IMR-90 (cell line): Measurements from ENCODE around the gene C20orf173. TPM values are rescaled to one million over a fixed set of nuclear protein-coding genes. Genes with fewer than 3 reads are reported as not detected.
A peak's percentile ranks its signal among the peaks of the same experiment; 100 is the strongest.

Source experiments
- ATAC-seq: fragments of 200-7000 bp; cut with Tn5 transposase; 2 replicates; pipeline ENCODE4 v1.9.1; 2020; ENCODE audit warnings: low read depth, mild to moderate bottlenecking, moderate library complexity
- BruUV-seq: library from RNA; stranded (reverse); fragments of 400-500 nt; replicated peaks from 2 replicates; lab custom pipeline; 2021; lab: Mats Ljungman, UMichigan
- CTCF ChIA-PET: fragments of 300-600 bp; formaldehyde crosslinking; extraction: SDS; loops from one replicate; lab custom pipeline; 2021; ENCODE audit warnings: antibody characterized with exemption; lab: Yijun Ruan, JAX
- POLR2A ChIA-PET: fragments of 300-600 bp; sonication (Branson Sonifier 250); formaldehyde crosslinking; loops from one replicate; lab custom pipeline; 2022; ENCODE audit warnings: antibody characterized with exemption; ENCODE audit not compliant: unreplicated experiment; lab: Charles Lee
- DNase-seq: peaks from one replicate; pipeline ENCODE4 v3.0.0; 2013
- H2AFZ ChIP-seq: replicated peaks from 2 replicates; pipeline ENCODE3; 2013; ENCODE audit warnings: low read length, mild to moderate bottlenecking; ENCODE audit not compliant: poor library complexity
- H2AK5ac ChIP-seq: 2 replicates; pipeline ENCODE4 v1.6.1; 2013; ENCODE audit warnings: low read depth, low read length, inconsistent platforms
- H2AK9ac ChIP-seq: replicated peaks from 2 replicates; pipeline ENCODE3; 2013; ENCODE audit warnings: mild to moderate bottlenecking, low read depth, low read length, moderate library complexity; ENCODE audit not compliant: poor library complexity
- H2BK120ac ChIP-seq: 2 replicates; pipeline ENCODE4 v1.6.1; 2013; ENCODE audit warnings: low read depth, low read length, inconsistent platforms
- H2BK15ac ChIP-seq: 3 replicates; pipeline ENCODE4 v1.6.1; 2013; ENCODE audit warnings: low read depth, low read length, inconsistent platforms
- H2BK20ac ChIP-seq: 2 replicates; pipeline ENCODE4 v1.6.1; 2013; ENCODE audit warnings: low read depth, mild to moderate bottlenecking, inconsistent platforms, low read length, moderate library complexity
- H2BK5ac ChIP-seq: 2 replicates; pipeline ENCODE4 v1.6.1; 2013; ENCODE audit warnings: mild to moderate bottlenecking, low read depth, low read length, inconsistent platforms; ENCODE audit not compliant: poor library complexity, severe bottlenecking
- H3K14ac ChIP-seq: replicated peaks from 2 replicates; pipeline ENCODE4 v1.6.1; 2013; ENCODE audit warnings: low read depth, low read length, inconsistent platforms
- H3K18ac ChIP-seq: 2 replicates; pipeline ENCODE4 v1.6.1; 2013; ENCODE audit warnings: low read depth, low read length, control low read depth
- H3K23ac ChIP-seq: 2 replicates; pipeline ENCODE4 v1.6.1; 2013; ENCODE audit warnings: low read depth, low read length, inconsistent platforms
- H3K27ac ChIP-seq: 2 replicates; pipeline ENCODE4 v1.5.1; 2013; ENCODE audit warnings: mild to moderate bottlenecking, control low read depth, low read length; ENCODE audit not compliant: insufficient read depth
- H3K27me3 ChIP-seq: 2 replicates; pipeline ENCODE4 v1.6.1; 2013; ENCODE audit warnings: low read length; ENCODE audit not compliant: control insufficient read depth, insufficient read depth
- H3K36me3 ChIP-seq: 2 replicates; pipeline ENCODE4 v1.6.1; 2013; ENCODE audit warnings: low read length, mixed read lengths; ENCODE audit not compliant: control insufficient read depth, insufficient read depth
- H3K4ac ChIP-seq: 2 replicates; pipeline ENCODE4 v1.6.1; 2013; ENCODE audit warnings: low read depth, low read length, inconsistent platforms
- H3K4me1 ChIP-seq: 2 replicates; pipeline ENCODE4 v1.6.1; 2013; ENCODE audit warnings: low read length, mixed read lengths; ENCODE audit not compliant: control insufficient read depth, insufficient read depth
- H3K4me2 ChIP-seq: 2 replicates; pipeline ENCODE4 v1.6.1; 2013; ENCODE audit warnings: low read depth, mild to moderate bottlenecking, control low read depth, low read length, moderate library complexity
- H3K4me3 ChIP-seq: 2 replicates; pipeline ENCODE4 v1.5.1; 2013; ENCODE audit warnings: low read depth, mild to moderate bottlenecking, control low read depth, low read length, moderate library complexity; ENCODE audit not compliant: insufficient read depth
- H3K56ac ChIP-seq: 2 replicates; pipeline ENCODE4 v1.6.1; 2013; ENCODE audit warnings: low read length, inconsistent platforms; ENCODE audit not compliant: insufficient read depth; ENCODE audit errors: extremely low read depth
- H3K79me1 ChIP-seq, 2 experiments: 2 replicates each; pipeline ENCODE4 v1.6.1; 2013; ENCODE audit warnings: low read length in 2 of 2, inconsistent platforms in 1 of 2, low read depth in 1 of 2
- H3K9ac ChIP-seq: 2 replicates; pipeline ENCODE4 v1.6.1; 2013; ENCODE audit warnings: low read depth, low read length, control low read depth
- H3K9me1 ChIP-seq: 2 replicates; pipeline ENCODE4 v1.6.1; 2013; ENCODE audit warnings: low read length, inconsistent platforms; ENCODE audit not compliant: insufficient read depth
- H3K9me3 ChIP-seq: 2 replicates; pipeline ENCODE4 v1.6.1; 2013; ENCODE audit warnings: low read length; ENCODE audit not compliant: control insufficient read depth, insufficient read depth
- H4K20me1 ChIP-seq: 2 replicates; pipeline ENCODE4 v1.6.1; 2013; ENCODE audit warnings: low read length, inconsistent platforms; ENCODE audit not compliant: insufficient read depth
- H4K5ac ChIP-seq: 2 replicates; pipeline ENCODE4 v1.6.1; 2013; ENCODE audit warnings: mild to moderate bottlenecking, low read depth, low read length, control low read depth
- H4K8ac ChIP-seq, 2 experiments: 2 replicates each; pipeline ENCODE4 v1.6.1; 2013; ENCODE audit warnings: low read depth in 2 of 2, low read length in 2 of 2, control low read depth in 1 of 2, inconsistent platforms in 1 of 2
- H4K91ac ChIP-seq: 2 replicates; pipeline ENCODE4 v1.6.1; 2013; ENCODE audit warnings: low read depth, low read length, inconsistent platforms; ENCODE audit not compliant: insufficient read depth
- NFE2L2 ChIP-seq: fragments of 150-350 bp; IDR thresholded peaks from 2 replicates; pipeline ENCODE4 v1.6.1; 2016; ENCODE audit warnings: low read depth, mild to moderate bottlenecking, low read length
- RAD21 ChIP-seq: IDR thresholded peaks from 2 replicates; pipeline ENCODE4 v1.6.1; 2012; ENCODE audit warnings: low read length, improper control_type of control experiment
- SMC3 ChIP-seq: fragments of 150-350 bp; IDR thresholded peaks from 2 replicates; pipeline ENCODE4 v1.6.1; 2016; ENCODE audit warnings: low read depth, mild to moderate bottlenecking, antibody characterized with exemption, low read length, moderate library complexity
- WGBS, 2 experiments: methylation state at CpG; one replicate each; pipeline versions ENCODE4 v1.1.5 to v1.1.7; 2013; ENCODE audit warnings: missing lambda C conversion rate in 2 of 2; ENCODE audit not compliant: insufficient read length in 1 of 2; ENCODE audit errors: extremely low coverage in 2 of 2; 5-methylcytosine and 5-hydroxymethylcytosine counted together
- dilution Hi-C: fragments of 300-500 bp; cut with HindIII; formaldehyde crosslinking; loops from one replicate; pipeline ENCODE4 v1.14.3; 2018; ENCODE audit warnings: low sequenced_read_pairs; ENCODE audit not compliant: unreplicated experiment
- in situ Hi-C: fragments of 300-500 bp; cut with MboI; formaldehyde crosslinking; loops from 3 replicates; pipeline ENCODE4 v1.14.3; 2019; ENCODE audit warnings: low sequenced_read_pairs, inconsistent platforms, mixed read lengths
- intact Hi-C: fragments of 100-400 bp; cut with micrococcal nuclease; formaldehyde crosslinking; loops from 2 replicates; pipeline ENCODE4 v1.10.0; 2022
- polyA plus RNA-seq, 3 experiments: library from polyadenylated mRNA; depleted of rRNA; stranded (reverse); fragments of >200 nt; gene quantifications; 2 replicates each; pipeline ENCODE4 v1.2.3, GENCODE V29; 2012; ENCODE audit warnings: low replicate concordance in 1 of 3
- total RNA-seq: library from RNA; depleted of rRNA; stranded (reverse); fragments of >200 nt; gene quantifications from 2 replicates; pipeline ENCODE4 v1.2.3, GENCODE V29; 2012
- TF ChIP-seq, protein P1 (sequence below): conservative IDR thresholded peaks from 2 replicates; pipeline ENCODE4 v1.5.1; 2012; ENCODE audit warnings: mild to moderate bottlenecking, low read depth, low read length, improper control_type of control experiment
- TF ChIP-seq, protein P2 (sequence below): fragments of 150-350 bp; IDR thresholded peaks from 2 replicates; pipeline ENCODE4 v1.6.1; 2016; ENCODE audit warnings: low read depth, mild to moderate bottlenecking, low read length, moderate library complexity, borderline replicate concordance

The C20orf173 gene
- total and polyA plus RNA-seq, 2 of the 4 experiments (the other 2 are of a cell fraction) = not detected

DNA sequence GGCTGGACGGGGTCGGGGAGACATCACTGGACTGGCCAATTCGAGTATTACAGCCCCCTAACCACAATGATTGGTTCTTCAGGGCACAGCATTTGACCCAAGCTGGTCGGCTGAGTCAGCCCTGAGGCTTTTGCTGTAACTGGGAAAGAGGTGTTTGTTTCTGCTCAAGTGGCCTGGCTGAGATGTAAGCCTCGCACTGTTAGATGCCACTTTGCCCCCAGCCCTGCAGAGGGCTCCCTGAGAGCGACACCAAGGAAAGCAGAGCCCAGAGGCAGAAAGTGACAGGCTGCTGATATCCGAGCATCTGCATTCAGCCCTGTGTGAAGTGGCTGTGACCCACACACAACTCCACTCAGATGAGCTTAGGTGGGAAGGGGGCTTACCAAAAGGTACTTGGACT is 31.8 kb upstream of the C20orf173 start:
- Histone ChIP-seq H2BK5ac (no peak overlapping the region), H4K5ac (no peak overlapping the region), H3K27ac (no peak overlapping the region), H3K4ac (no peak overlapping the region), H2AK9ac (no peak overlapping the region), H2BK20ac (no peak overlapping the region), H3K56ac (no peak overlapping the region), H3K36me3 (peaks cover 27% of the 10 kb centered on the region), H3K9me3 (no peaks in the 10 kb centered on the region), H2AFZ (peak overlapping the region; percentile 4), H2BK120ac (no peak overlapping the region), H2AK5ac (no peak overlapping the region), H3K9me1 (no peaks in the 10 kb centered on the region), H3K18ac (no peak overlapping the region), H3K4me3 (no peak overlapping the region), H4K8ac (no peak overlapping the region), H4K20me1 (no peaks in the 10 kb centered on the region), H3K23ac (no peak overlapping the region), H3K4me1 (peaks cover 2% of the 10 kb centered on the region), H3K27me3 (no peaks in the 10 kb centered on the region), H3K4me2 (no peak overlapping the region), H3K9ac (no peak overlapping the region), H4K91ac (no peak overlapping the region), H3K14ac (no peak overlapping the region), H2BK15ac (no peak overlapping the region), H3K79me1 (no peaks in the 10 kb centered on the region)
- CTCF ChIA-PET = interaction anchor here (0.6 to 1.3 kb wide), 3 partner anchors 18 to 360 kb away, joined by 3 to 4 read pairs (median 3); no protein-coding TSS in a partner anchor
- no TSS peak for BruUV-seq
- peak; percentile 96 for ATAC-seq
- POLR2A ChIA-PET = no interaction called here
- in situ Hi-C loops (no loop called here), intact Hi-C loops (loop anchor here (10.0 kb wide), 1 partner anchor 104 kb away; the partner anchor contains the start of genes CPNE1 and RBM12), dilution Hi-C loops (no loop called here)
- TF ChIP-seq NFE2L2 (no peak), RAD21 (peak; percentile 47), SMC3 (peak; percentile 44)
- TF ChIP-seq, protein P1, sequence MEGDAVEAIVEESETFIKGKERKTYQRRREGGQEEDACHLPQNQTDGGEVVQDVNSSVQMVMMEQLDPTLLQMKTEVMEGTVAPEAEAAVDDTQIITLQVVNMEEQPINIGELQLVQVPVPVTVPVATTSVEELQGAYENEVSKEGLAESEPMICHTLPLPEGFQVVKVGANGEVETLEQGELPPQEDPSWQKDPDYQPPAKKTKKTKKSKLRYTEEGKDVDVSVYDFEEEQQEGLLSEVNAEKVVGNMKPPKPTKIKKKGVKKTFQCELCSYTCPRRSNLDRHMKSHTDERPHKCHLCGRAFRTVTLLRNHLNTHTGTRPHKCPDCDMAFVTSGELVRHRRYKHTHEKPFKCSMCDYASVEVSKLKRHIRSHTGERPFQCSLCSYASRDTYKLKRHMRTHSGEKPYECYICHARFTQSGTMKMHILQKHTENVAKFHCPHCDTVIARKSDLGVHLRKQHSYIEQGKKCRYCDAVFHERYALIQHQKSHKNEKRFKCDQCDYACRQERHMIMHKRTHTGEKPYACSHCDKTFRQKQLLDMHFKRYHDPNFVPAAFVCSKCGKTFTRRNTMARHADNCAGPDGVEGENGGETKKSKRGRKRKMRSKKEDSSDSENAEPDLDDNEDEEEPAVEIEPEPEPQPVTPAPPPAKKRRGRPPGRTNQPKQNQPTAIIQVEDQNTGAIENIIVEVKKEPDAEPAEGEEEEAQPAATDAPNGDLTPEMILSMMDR = peak; percentile 40
- TF ChIP-seq, protein P2, sequence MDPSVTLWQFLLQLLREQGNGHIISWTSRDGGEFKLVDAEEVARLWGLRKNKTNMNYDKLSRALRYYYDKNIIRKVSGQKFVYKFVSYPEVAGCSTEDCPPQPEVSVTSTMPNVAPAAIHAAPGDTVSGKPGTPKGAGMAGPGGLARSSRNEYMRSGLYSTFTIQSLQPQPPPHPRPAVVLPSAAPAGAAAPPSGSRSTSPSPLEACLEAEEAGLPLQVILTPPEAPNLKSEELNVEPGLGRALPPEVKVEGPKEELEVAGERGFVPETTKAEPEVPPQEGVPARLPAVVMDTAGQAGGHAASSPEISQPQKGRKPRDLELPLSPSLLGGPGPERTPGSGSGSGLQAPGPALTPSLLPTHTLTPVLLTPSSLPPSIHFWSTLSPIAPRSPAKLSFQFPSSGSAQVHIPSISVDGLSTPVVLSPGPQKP = no peak
- 0% methylated on average over 2 of the region's 7 CpGs; no CpG with 5 or more reads in 1 of the 2 experiments for WGBS, 2 experiments
- DNase-seq = peak; percentile 59
